Peyer's patch (tissue), 4 donors: ENCODE results near the gene PPP2R5D. TPM values are rescaled to one million over a fixed set of nuclear protein-coding genes. Genes with fewer than 3 reads are reported as not detected.

Source experiments
- DNase-seq, 3 donors: peaks; one replicate each; pipeline ENCODE4 v3.0.0-alpha.2; 2017 to 2019
- H3K27ac ChIP-seq, 4 donors: fragments of 200-600 bp; sonication (generic); one replicate each; pipeline ENCODE4 v1.5.1; 2016 to 2019
- H3K27me3 ChIP-seq, 2 donors: fragments of 200-600 bp; sonication (generic); one replicate each; pipeline ENCODE4 v1.5.1; 2019
- H3K36me3 ChIP-seq, 3 donors: fragments of 200-600 bp; sonication (generic); one replicate each; pipeline ENCODE4 v1.5.1; 2016 to 2019
- H3K4me1 ChIP-seq, 4 donors: fragments of 200-600 bp; sonication (generic); one replicate each; pipeline ENCODE4 v1.5.1; 2016 to 2019
- H3K4me3 ChIP-seq, 4 donors: fragments of 200-600 bp; sonication (generic); 1 replicate in 3 of 4; 2 replicates in 1 of 4; pipeline ENCODE4 v1.5.1; 2016 to 2019; ENCODE audit warnings: mild to moderate bottlenecking in 1 of 4
- H3K9me3 ChIP-seq, 4 donors: fragments of 200-600 bp; sonication (generic); one replicate each; pipeline ENCODE4 v1.5.1; 2016 to 2019; ENCODE audit warnings: mild to moderate bottlenecking in 1 of 4
- CTCF ChIP-seq, 6 experiments: fragments of 450-650 bp in 4 of 6; fragments of 200-600 bp in 2 of 6; sonication (generic) in 1 of 6; IDR thresholded peaks; one replicate each; pipeline ENCODE4 v1.5.1; 2017 to 2019; ENCODE audit warnings: antibody characterized with exemption in 6 of 6, mild to moderate bottlenecking in 3 of 6, moderate library complexity in 1 of 6
- POLR2A ChIP-seq, 2 donors: fragments of 450-650 bp; IDR thresholded peaks; one replicate each; pipeline ENCODE4 v1.5.1; 2017; ENCODE audit warnings: antibody characterized with exemption in 2 of 2, mild to moderate bottlenecking in 2 of 2, moderate library complexity in 2 of 2
- total RNA-seq, 4 donors: library from RNA; depleted of rRNA; stranded (reverse); fragments of >200 nt; gene quantifications; one replicate each; pipeline ENCODE4 v1.1.0, GENCODE V29; 2016

The PPP2R5D gene
- total RNA-seq, 4 donors from 2014 or later: 84.2 to 177 (median 152) TPM

GRCh38 chr6:42967228-42967627 lies 17.1 kb upstream of the PPP2R5D start:
- peaks cover 0 to 61% (median 0%) of the 10 kb centered on the region in 3 donors for H3K36me3 ChIP-seq
- no peaks in the 10 kb centered on the region for H3K27me3 ChIP-seq
- H3K9me3 ChIP-seq: no peaks in the 10 kb centered on the region
- no peak overlapping the region for H3K4me3 ChIP-seq
- TF ChIP-seq POLR2A (IDR thresholded peaks at IDR 0.05) (no peak), CTCF (IDR thresholded peaks at IDR 0.05) (no peak)
- no peak overlapping the region for H3K27ac ChIP-seq
- DNase-seq: no peak
- no peaks in the 10 kb centered on the region for H3K4me1 ChIP-seq

- no peaks in the 10 kb centered on the region for H3K9me3 ChIP-seq
- TF ChIP-seq POLR2A (IDR thresholded peaks at IDR 0.05) (no peak), CTCF (IDR thresholded peaks at IDR 0.05) (no peak)
- no peaks in the 10 kb centered on the region for H3K27me3 ChIP-seq
- no peak overlapping the region for H3K27ac ChIP-seq
- no peak for DNase-seq
- H3K4me3 ChIP-seq: no peak overlapping the region
- H3K4me1 ChIP-seq: no peaks in the 10 kb centered on the region
- peaks cover 0 to 54% (median 0%) of the 10 kb centered on the region in 3 donors for H3K36me3 ChIP-seq
Measured at GRCh38 chr6:42968126-42968701, 16.2 kb upstream of the PPP2R5D start.

GRCh38 chr6:42968783-42969182 lies 15.6 kb upstream of the PPP2R5D start:
- no peak for DNase-seq
- Histone ChIP-seq H3K27me3 (no peaks in the 10 kb centered on the region), H3K27ac (no peak overlapping the region), H3K9me3 (no peaks in the 10 kb centered on the region), H3K4me3 (no peak overlapping the region), H3K36me3 (peaks cover 0 to 49% (median 0%) of the 10 kb centered on the region in 3 donors), H3K4me1 (no peaks in the 10 kb centered on the region)
- no peak for TF ChIP-seq CTCF (IDR thresholded peaks at IDR 0.05)
- no peak for TF ChIP-seq POLR2A (IDR thresholded peaks at IDR 0.05)

- H3K36me3 ChIP-seq: peaks cover 0 to 44% (median 0%) of the 10 kb centered on the region in 3 donors
- TF ChIP-seq CTCF (IDR thresholded peaks at IDR 0.05): no peak
- no peak for TF ChIP-seq POLR2A (IDR thresholded peaks at IDR 0.05)
- no peaks in the 10 kb centered on the region for H3K27me3 ChIP-seq
Measured at GRCh38 chr6:42969431-42969830, 14.9 kb upstream of the PPP2R5D start.

GRCh38 chr6:42969934-42970333 lies 14.4 kb upstream of the PPP2R5D start:
- DNase-seq: no peak
- H3K27me3 ChIP-seq: no peaks in the 10 kb centered on the region
- H3K27ac ChIP-seq: no peak overlapping the region
- no peaks in the 10 kb centered on the region for H3K4me1 ChIP-seq
- no peak overlapping the region for H3K4me3 ChIP-seq
- peaks cover 0 to 39% (median 0%) of the 10 kb centered on the region in 3 donors for H3K36me3 ChIP-seq
- TF ChIP-seq CTCF (IDR thresholded peaks at IDR 0.05) (no peak), POLR2A (IDR thresholded peaks at IDR 0.05) (no peak)
- no peaks in the 10 kb centered on the region for H3K9me3 ChIP-seq

More at GRCh38 chr6:42969431-42969830, 14.9 kb upstream of the PPP2R5D start:
- H3K9me3 ChIP-seq: no peaks in the 10 kb centered on the region
- no peak for DNase-seq
- no peak overlapping the region for H3K4me3 ChIP-seq
- no peak overlapping the region for H3K27ac ChIP-seq
- H3K4me1 ChIP-seq: no peaks in the 10 kb centered on the region
